Neutrophil (primary cell): ENCODE results near the gene IL17REL.

Source experiments
- H3K27ac ChIP-seq: fragments of 200-600 bp; sonication (generic); 2 replicates; pipeline ENCODE4 v1.5.1; 2016; ENCODE audit warnings: mild to moderate bottlenecking, moderate library complexity
- H3K27me3 ChIP-seq: fragments of 200-600 bp; sonication (generic); 2 replicates; pipeline ENCODE4 v1.6.0; 2016; ENCODE audit warnings: mild to moderate bottlenecking
- H3K36me3 ChIP-seq: fragments of 200-600 bp; sonication (generic); 2 replicates; pipeline ENCODE4 v1.5.1; 2017
- H3K4me1 ChIP-seq, 2 experiments: fragments of 200-600 bp in 1 of 2; sonication (generic) in 1 of 2; 1 replicate in 1 of 2; 2 replicates in 1 of 2; pipeline versions ENCODE4 v1.5.1 to v1.6.1; 2013 to 2016; ENCODE audit warnings: low read depth in 1 of 2, low read length in 1 of 2, mild to moderate bottlenecking in 1 of 2, moderate library complexity in 1 of 2; ENCODE audit not compliant: control insufficient read depth in 1 of 2, insufficient read depth in 1 of 2
- H3K4me3 ChIP-seq, 2 experiments: fragments of 200-600 bp in 1 of 2; sonication (generic) in 1 of 2; 1 replicate in 1 of 2; 2 replicates in 1 of 2; pipeline ENCODE4 v1.5.1; 2013 to 2016; ENCODE audit warnings: low read depth in 1 of 2, low read length in 1 of 2, mild to moderate bottlenecking in 1 of 2, moderate library complexity in 1 of 2
- H3K9me3 ChIP-seq: fragments of 200-600 bp; sonication (generic); 2 replicates; pipeline ENCODE4 v1.5.1; 2016
- CTCF ChIP-seq: fragments of 200-600 bp; sonication (generic); IDR thresholded peaks from 2 replicates; pipeline ENCODE4 v1.5.1; 2016; ENCODE audit warnings: antibody characterized with exemption

The IL17REL gene

GRCh38 chr22:50047346-50047745, 34.8 kb upstream of the IL17REL start:
- no peaks in the 10 kb centered on the region for H3K36me3 ChIP-seq
- H3K4me3 ChIP-seq: no peak overlapping the region
- H3K27ac ChIP-seq: no peak overlapping the region
- no peaks in the 10 kb centered on the region for H3K9me3 ChIP-seq
- no peaks in the 10 kb centered on the region for H3K4me1 ChIP-seq
- TF ChIP-seq CTCF: no peak
- peaks cover 41% of the 10 kb centered on the region for H3K27me3 ChIP-seq

GRCh38 chr22:50046481-50047245, 34.1 kb upstream of the IL17REL start:
- H3K36me3 ChIP-seq: no peaks in the 10 kb centered on the region
- H3K27ac ChIP-seq: no peak overlapping the region
- H3K27me3 ChIP-seq: peaks cover 42% of the 10 kb centered on the region
- TF ChIP-seq CTCF: no peak
- no peak overlapping the region for H3K4me3 ChIP-seq
- H3K9me3 ChIP-seq: no peaks in the 10 kb centered on the region
- H3K4me1 ChIP-seq: no peaks in the 10 kb centered on the region

- Histone ChIP-seq H3K27ac (no peak overlapping the region), H3K36me3 (no peaks in the 10 kb centered on the region), H3K4me1 (no peaks in the 10 kb centered on the region), H3K9me3 (no peaks in the 10 kb centered on the region), H3K4me3 (no peak overlapping the region), H3K27me3 (peaks cover 42% of the 10 kb centered on the region)
- TF ChIP-seq CTCF: no peak
These were observed 33.5 kb upstream of the IL17REL start for GRCh38 chr22:50046019-50046415.

- H3K36me3 ChIP-seq: no peaks in the 10 kb centered on the region
- H3K27ac ChIP-seq: no peak overlapping the region
- H3K4me1 ChIP-seq: no peaks in the 10 kb centered on the region
- no peak for TF ChIP-seq CTCF
- H3K9me3 ChIP-seq: no peaks in the 10 kb centered on the region
- no peak overlapping the region for H3K4me3 ChIP-seq
- peaks cover 42% of the 10 kb centered on the region for H3K27me3 ChIP-seq
These were observed 32.9 kb upstream of the IL17REL start for GRCh38 chr22:50045211-50046018.

- Histone ChIP-seq H3K4me1 (no peaks in the 10 kb centered on the region), H3K36me3 (no peaks in the 10 kb centered on the region), H3K27me3 (peaks cover 42% of the 10 kb centered on the region), H3K4me3 (no peak overlapping the region), H3K27ac (no peak overlapping the region), H3K9me3 (no peaks in the 10 kb centered on the region)
- no peak for TF ChIP-seq CTCF
These were observed 32.0 kb upstream of the IL17REL start for GRCh38 chr22:50044485-50045118.
